Stimulated activated CD4-positive, alpha-beta T cell treated with anti-CD3 and anti-CD28 coated beads, Interleukin-1b, Interleukin-23, amount 100 ng/mL, for 48 hours (primary cell): ENCODE results near the gene CLN3.
"Not testable (repeated sequence)": the region's sequence is repeated elsewhere in the genome, so short reads cannot be mapped to it uniquely, and the experiment has no call there.

Experiments
- DNase-seq: peaks from one replicate; pipeline ENCODE4 v3.0.0-alpha.2; 2020

CLN3 gene

DNA sequence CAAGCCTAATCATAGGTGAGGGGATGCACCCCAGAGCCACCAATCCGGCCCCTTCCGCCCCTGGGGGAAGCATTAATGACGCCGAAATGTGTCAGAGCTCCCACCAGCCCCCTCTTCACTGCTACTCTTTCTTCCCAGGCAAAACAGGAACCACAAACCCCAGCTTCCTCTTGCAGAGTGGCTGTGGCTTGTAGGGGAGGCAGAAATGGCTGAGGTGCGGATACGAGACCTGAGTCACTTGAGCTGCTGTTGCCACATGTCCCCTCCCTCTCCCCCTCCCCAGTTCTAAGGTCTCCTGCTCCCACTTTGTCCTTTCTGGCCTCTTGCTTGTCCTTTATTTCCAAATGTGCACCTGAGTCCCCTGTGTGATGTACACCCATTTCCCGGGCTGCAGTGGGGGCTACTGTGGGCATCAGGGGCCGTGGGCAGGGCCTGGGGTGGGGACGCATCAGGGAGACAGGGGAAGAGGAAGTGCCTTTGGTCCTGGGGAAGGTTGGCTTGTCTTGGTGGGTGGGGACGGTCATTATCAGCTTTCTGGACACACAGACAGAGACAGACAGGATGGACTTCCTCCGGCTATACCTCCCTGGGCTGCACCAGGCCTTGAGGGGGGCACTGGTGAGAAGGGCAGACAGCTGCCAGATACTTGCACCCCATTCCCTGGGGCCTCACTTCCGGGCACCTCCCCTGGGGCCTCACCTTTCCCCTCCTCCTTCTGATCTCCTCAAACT lies 2.4 kb upstream of the CLN3 start, which contains the start of gene APOBR:
APOBR (plus strand) TSS at position 523 of the 731 bp plus-strand sequence; CDS start at position 562, 39 bp downstream.
- peak; percentile 89 for DNase-seq

- DNase-seq, result no peak
These were observed 637 bp upstream of the CLN3 start for GRCh38 chr16:28492511-28492910.

GRCh38 chr16:28491230-28491969 lies 474 bp downstream of the CLN3 start:
- no peak for DNase-seq

- DNase-seq, result no peak
These were observed 5.6 kb downstream of the CLN3 start for GRCh38 chr16:28486266-28486665.

DNA sequence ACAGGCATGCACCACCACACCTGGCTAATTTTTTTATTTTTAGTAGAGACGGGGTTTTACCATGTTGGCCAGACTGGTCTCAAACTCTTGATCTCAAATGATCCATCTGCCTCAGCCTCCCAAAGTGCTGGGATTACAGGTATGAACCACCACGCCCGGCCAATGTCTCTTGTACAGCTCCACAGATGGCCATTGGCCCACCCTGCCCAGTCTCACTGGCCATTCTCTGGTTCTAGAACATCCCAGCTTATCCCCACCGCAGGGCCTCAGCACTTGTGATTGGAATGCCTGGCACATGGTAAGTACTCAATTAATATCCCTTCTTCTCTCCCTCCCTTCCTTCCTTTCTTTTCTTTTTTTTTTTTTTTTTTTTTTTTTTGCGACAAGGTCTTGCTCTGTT lies 8.5 kb downstream of the CLN3 start:
- not testable (repeated sequence) for DNase-seq

GRCh38 chr16:28482026-28482425 lies 9.8 kb downstream of the CLN3 start:
- DNase-seq, result no peak

GRCh38 chr16:28478506-28479180 lies 13.2 kb downstream of the CLN3 start:
- no peak for DNase-seq

DNA sequence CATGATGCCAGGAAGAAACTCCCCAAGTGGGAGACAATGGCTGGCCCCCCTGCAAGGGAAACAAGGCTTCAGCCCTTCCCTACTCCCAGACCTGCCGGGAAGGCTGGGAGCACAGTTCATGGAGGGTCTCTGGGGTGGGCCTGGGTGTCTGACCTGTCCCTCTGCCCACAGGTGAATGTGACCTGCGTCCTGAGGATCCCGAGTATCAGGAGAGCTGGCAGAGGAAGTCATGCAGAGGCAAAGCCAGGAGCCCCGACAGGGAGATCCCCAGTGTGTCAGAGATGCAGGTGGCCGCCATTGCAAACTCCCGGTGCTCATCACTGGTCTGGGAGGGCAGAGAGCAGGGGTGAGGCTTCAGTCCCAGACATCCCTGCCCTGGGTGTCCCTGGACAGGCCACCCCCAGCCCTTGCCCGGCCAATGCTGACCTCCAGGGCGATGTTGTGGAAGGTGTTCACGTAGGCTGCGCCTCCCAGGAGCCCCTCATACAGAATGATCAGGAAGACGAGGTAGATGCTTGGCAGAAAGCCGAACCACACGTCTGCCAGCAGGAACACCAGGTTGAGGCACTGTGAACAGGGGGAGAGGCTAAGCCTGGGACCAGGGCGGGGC lies 14.5 kb downstream of the CLN3 start:
- DNase-seq, result no peak

GRCh38 chr16:28475221-28475620 lies 16.7 kb downstream of the CLN3 start:
- no peak for DNase-seq

GRCh38 chr16:28473714-28474265 lies 18.1 kb downstream of the CLN3 start:
- no peak for DNase-seq

GRCh38 chr16:28447081-28447480 lies 44.8 kb downstream of the CLN3 start:
- not testable (repeated sequence) for DNase-seq

DNA sequence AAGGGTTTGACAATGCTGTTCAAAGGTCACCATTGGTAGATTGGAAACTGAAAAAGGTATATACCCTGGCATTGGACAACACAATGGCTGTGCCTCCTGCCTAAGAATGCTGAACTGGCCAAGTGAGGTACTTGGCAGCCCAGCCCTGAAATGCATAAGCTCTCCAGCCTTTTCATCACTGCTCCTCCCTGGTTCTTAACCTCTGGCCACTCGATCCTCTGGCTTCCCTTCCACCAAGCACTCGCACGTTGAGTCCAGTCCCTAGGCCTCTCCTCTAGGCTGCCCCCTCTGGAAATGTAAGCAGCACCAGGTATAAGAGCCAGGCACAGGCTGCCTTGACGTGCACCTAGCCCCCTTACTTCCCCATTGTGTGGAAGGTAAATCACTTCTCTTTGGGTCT lies 45.5 kb downstream of the CLN3 start:
- not testable (repeated sequence) for DNase-seq

GRCh38 chr16:28443943-28444342 lies 47.9 kb downstream of the CLN3 start:
- DNase-seq, result not testable (repeated sequence)

GRCh38 chr16:28438899-28439298 lies 53.0 kb downstream of the CLN3 start:
- not testable (repeated sequence) for DNase-seq

- not testable (repeated sequence) for DNase-seq
These were observed 56.5 kb downstream of the CLN3 start for GRCh38 chr16:28435340-28435739.
